H1 (cell line): Measurements from ENCODE around the gene ZDHHC23. TPM values are rescaled to one million over a fixed set of nuclear protein-coding genes. Genes with fewer than 3 reads are reported as not detected.

ENCODE experiments used
- CTCF ChIA-PET: fragments of 300-600 bp; sonication (Branson Sonifier 250); formaldehyde crosslinking; loops from one replicate; lab custom pipeline; 2021; ENCODE audit not compliant: partially characterized antibody; lab: Charles Lee
- POLR2A ChIA-PET: fragments of 300-600 bp; sonication (Branson Sonifier 250); formaldehyde crosslinking; loops from one replicate; lab custom pipeline; 2021; ENCODE audit warnings: inconsistent platforms; ENCODE audit not compliant: partially characterized antibody; lab: Charles Lee
- DNase-seq, 2 experiments: peaks; one replicate each; pipeline versions ENCODE4 v3.0.0 to v3.0.0-alpha.2; 2010 to 2022; ENCODE audit warnings: low spot score in 2 of 2, low read depth in 1 of 2, mixed read lengths in 1 of 2
- FAIRE-seq: peaks from 2 replicates; lab custom pipeline; 2011; peaks lifted over from hg19 to GRCh38; lab: Jason Lieb, UNC
- H2AFZ ChIP-seq: 2 replicates; pipeline ENCODE4 v1.8.1; 2012; ENCODE audit warnings: low read length, inconsistent platforms
- H2AK5ac ChIP-seq: 2 replicates; pipeline ENCODE4 v1.6.1; 2013; ENCODE audit warnings: low read depth, low read length
- H2BK120ac ChIP-seq: replicated peaks from 2 replicates; pipeline ENCODE3; 2013; ENCODE audit warnings: low read depth, low read length, inconsistent platforms
- H2BK12ac ChIP-seq: 2 replicates; pipeline ENCODE4 v1.6.1; 2013; ENCODE audit warnings: low read depth, low read length
- H2BK15ac ChIP-seq: 2 replicates; pipeline ENCODE4 v1.6.1; 2013; ENCODE audit warnings: low read length
- H2BK20ac ChIP-seq: 2 replicates; pipeline ENCODE4 v1.6.1; 2013; ENCODE audit warnings: low read length
- H2BK5ac ChIP-seq: 2 replicates; pipeline ENCODE4 v1.6.1; 2013; ENCODE audit warnings: low read depth, low read length
- H3K14ac ChIP-seq: 2 replicates; pipeline ENCODE4 v1.6.1; 2013; ENCODE audit warnings: inconsistent platforms; ENCODE audit not compliant: insufficient read length
- H3K18ac ChIP-seq: 2 replicates; pipeline ENCODE4 v1.6.1; 2013; ENCODE audit warnings: low read length; ENCODE audit errors: extremely low read depth
- H3K23ac ChIP-seq: 2 replicates; pipeline ENCODE4 v1.6.1; 2013; ENCODE audit warnings: inconsistent platforms; ENCODE audit not compliant: insufficient read length
- H3K23me2 ChIP-seq: 2 replicates; pipeline ENCODE4 v1.6.1; 2013; ENCODE audit warnings: low read depth, low read length
- H3K27ac ChIP-seq: 2 replicates; pipeline ENCODE4 v1.6.1; 2011; ENCODE audit warnings: low read depth, low read length, inconsistent platforms
- H3K27me3 ChIP-seq, 4 experiments: replicated peaks in 1 of 4; 1 replicate in 1 of 4; 2 replicates in 3 of 4; pipeline versions ENCODE4 v1.6.1 to v1.8.1; 2011 to 2013; ENCODE audit warnings: low read length in 3 of 4, mild to moderate bottlenecking in 3 of 4, inconsistent platforms in 2 of 4, mixed read lengths in 2 of 4, moderate library complexity in 1 of 4; ENCODE audit not compliant: control insufficient read depth in 3 of 4, insufficient read depth in 3 of 4; ENCODE audit errors: extremely low read depth in 1 of 4
- H3K36me3 ChIP-seq, 4 experiments: 2 replicates each; pipeline versions ENCODE4 v1.6.1 to v1.8.1; 2011 to 2013; ENCODE audit warnings: mild to moderate bottlenecking in 4 of 4, low read length in 3 of 4, moderate library complexity in 2 of 4, control low read depth in 1 of 4, inconsistent platforms in 1 of 4; ENCODE audit not compliant: insufficient read depth in 4 of 4, control insufficient read depth in 2 of 4
- H3K4ac ChIP-seq: replicated peaks from 2 replicates; pipeline ENCODE3; 2013; ENCODE audit warnings: low read length, low read depth, mixed read lengths, inconsistent platforms; ENCODE audit not compliant: insufficient read length
- H3K4me1 ChIP-seq, 4 experiments: replicated peaks in 1 of 4; 1 replicate in 1 of 4; 2 replicates in 3 of 4; pipeline versions ENCODE4 v1.6.1 to v1.8.1; 2011 to 2013; ENCODE audit warnings: low read length in 3 of 4, inconsistent platforms in 2 of 4, mixed read lengths in 1 of 4; ENCODE audit not compliant: insufficient read depth in 4 of 4, control insufficient read depth in 3 of 4
- H3K4me2 ChIP-seq, 2 experiments: 2 replicates each; pipeline versions ENCODE4 v1.6.1 to v1.8.1; 2011 to 2013; ENCODE audit warnings: low read depth in 2 of 2, low read length in 2 of 2, control low read depth in 1 of 2, inconsistent platforms in 1 of 2, mild to moderate bottlenecking in 1 of 2; ENCODE audit not compliant: insufficient read depth in 1 of 2
- H3K4me3 ChIP-seq, 4 experiments: fragments of 200-600, 300-600 bp in 1 of 4; sonication (generic), shearing (Covaris generic), sonication (Bioruptor Twin) in 1 of 4; 2 replicates each; pipeline versions ENCODE4 v1.5.1 to v1.8.1; 2011 to 2016; ENCODE audit warnings: low read length in 4 of 4, low read depth in 3 of 4, control low read depth in 2 of 4, inconsistent platforms in 2 of 4, mild to moderate bottlenecking in 2 of 4, mixed read lengths in 1 of 4, moderate library complexity in 1 of 4; ENCODE audit not compliant: insufficient read depth in 2 of 4; ENCODE audit errors: extremely low read depth in 1 of 4
- H3K56ac ChIP-seq: replicated peaks from 2 replicates; pipeline ENCODE3; 2013; ENCODE audit warnings: low read depth, mild to moderate bottlenecking, mixed read lengths, low read length, inconsistent platforms; ENCODE audit not compliant: insufficient read length
- H3K79me1 ChIP-seq: 2 replicates; pipeline ENCODE4 v1.6.1; 2013; ENCODE audit warnings: low read depth, low read length, control low read depth
- H3K79me2 ChIP-seq, 2 experiments: 2 replicates each; pipeline versions ENCODE4 v1.6.1 to v1.8.1; 2012 to 2013; ENCODE audit warnings: low read length in 2 of 2, mild to moderate bottlenecking in 2 of 2, inconsistent platforms in 1 of 2; ENCODE audit not compliant: insufficient read depth in 2 of 2, control insufficient read depth in 1 of 2
- H3K9ac ChIP-seq, 4 experiments: replicated peaks in 1 of 4; 1 replicate in 1 of 4; 2 replicates in 3 of 4; pipeline versions ENCODE4 v1.6.1 to v1.8.1; 2011 to 2013; ENCODE audit warnings: low read depth in 3 of 4, low read length in 3 of 4, control low read depth in 2 of 4, mild to moderate bottlenecking in 2 of 4, moderate library complexity in 2 of 4, inconsistent platforms in 1 of 4; ENCODE audit errors: extremely low read depth in 1 of 4
- H3K9me3 ChIP-seq, 2 experiments: 2 replicates each; pipeline versions ENCODE4 v1.6.1 to v1.8.1; 2012 to 2013; ENCODE audit warnings: mild to moderate bottlenecking in 2 of 2, moderate library complexity in 2 of 2, control low read depth in 1 of 2, inconsistent platforms in 1 of 2, low read depth in 1 of 2, low read length in 1 of 2, mixed read lengths in 1 of 2; ENCODE audit not compliant: insufficient read depth in 2 of 2
- H4K20me1 ChIP-seq, 2 experiments: replicated peaks in 1 of 2; 2 replicates each; pipeline versions ENCODE3 to v1.8.1; 2011 to 2013; ENCODE audit warnings: inconsistent platforms in 2 of 2, low read length in 2 of 2, mild to moderate bottlenecking in 1 of 2; ENCODE audit not compliant: insufficient read depth in 2 of 2, control insufficient read depth in 1 of 2
- H4K5ac ChIP-seq: 2 replicates; pipeline ENCODE4 v1.6.1; 2013; ENCODE audit warnings: low read length, low read depth, mixed read lengths, inconsistent platforms; ENCODE audit not compliant: insufficient read length
- H4K8ac ChIP-seq: 2 replicates; pipeline ENCODE4 v1.8.0; 2013; ENCODE audit warnings: mild to moderate bottlenecking, moderate library complexity, low read length, inconsistent platforms; ENCODE audit not compliant: insufficient read depth; ENCODE audit errors: extremely low read depth
- H4K91ac ChIP-seq: replicated peaks from 2 replicates; pipeline ENCODE3; 2013; ENCODE audit warnings: low read length, mixed read lengths, inconsistent platforms; ENCODE audit not compliant: insufficient read length
- NRF1 ChIP-seq: IDR thresholded peaks from 2 replicates; pipeline ENCODE4 v1.6.1; 2011; ENCODE audit warnings: mild to moderate bottlenecking, low read depth, low read length, improper control_type of control experiment
- WGBS, 2 experiments: shearing (Covaris generic) in 1 of 2; methylation state at CpG; one replicate each; pipeline versions ENCODE4 v1.1.6 to v1.1.7; 2013 to 2015; ENCODE audit warnings: low lambda C conversion rate in 2 of 2, mixed read lengths in 2 of 2, inconsistent platforms in 1 of 2, low coverage in 1 of 2, missing lambda C conversion rate in 1 of 2; ENCODE audit not compliant: insufficient replicate concordance in 2 of 2, insufficient coverage in 1 of 2, insufficient read length in 1 of 2; ENCODE audit errors: extremely low coverage in 1 of 2, missing lambda C conversion rate in 1 of 2; 5-methylcytosine and 5-hydroxymethylcytosine counted together
- polyA plus RNA-seq, 7 experiments: library from polyadenylated mRNA; depleted of rRNA in 3 of 7; stranded (reverse) in 5 of 7; unstranded in 2 of 7; fragments of >200 nt in 5 of 7; fragments of 200-250 nt in 2 of 7; gene quantifications; 1 replicate in 5 of 7; 2 replicates in 1 of 7; 4 replicates in 1 of 7; pipeline versions ENCODE4 v1.2.1 to v1.2.3, GENCODE V29; 2011 to 2013; ENCODE audit warnings: missing spikeins in 2 of 7, mixed read lengths in 2 of 7
- total RNA-seq: library from RNA; stranded (reverse); fragmentation: NEBNext Ultra II Directional; extraction: Animal tissue kit (Norgen Biotek cat#: 25700); gene quantifications from 2 replicates; pipeline ENCODE4 v1.2.1, GENCODE V29; 2021

ZDHHC23 gene
- total and polyA plus RNA-seq, 2 of the 8 experiments (the other 6 are each of a cell fraction or from before 2014, with no cell fraction given): 6.2 to 15.7 TPM

DNA sequence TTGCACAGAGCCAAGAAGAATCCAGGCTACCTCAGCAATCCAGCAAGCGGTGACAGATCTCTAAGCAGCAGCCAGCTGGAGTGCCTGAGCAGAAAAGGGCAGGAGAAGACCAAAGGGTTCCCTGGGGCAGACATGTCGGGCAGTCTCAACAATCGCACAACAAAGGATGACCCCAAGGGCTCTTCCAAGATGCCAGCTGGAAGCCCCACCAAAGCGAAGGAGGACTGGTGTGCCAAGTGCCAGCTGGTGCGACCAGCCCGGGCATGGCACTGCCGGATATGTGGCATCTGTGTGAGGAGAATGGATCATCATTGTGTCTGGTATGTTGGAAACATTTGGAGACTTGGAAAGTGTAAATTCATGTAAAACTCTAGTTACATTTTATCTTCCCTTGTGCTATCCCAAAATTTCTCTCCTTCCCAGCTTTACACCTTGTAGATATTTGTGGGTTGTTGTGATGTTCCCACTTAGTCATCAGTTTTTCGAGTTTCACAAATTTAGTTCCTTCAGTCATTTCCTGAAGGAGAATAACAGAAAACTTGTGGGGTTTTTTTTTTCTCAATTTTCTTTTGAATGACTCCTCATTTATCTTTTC, 6.4 kb downstream of the ZDHHC23 start:
- Histone ChIP-seq H3K4me3 (no peak overlapping the region), H3K36me3 (peaks cover 3 to 15% (median 7%) of the 10 kb centered on the region in 4 experiments; a peak in 4 of 8 replicates), H2BK120ac (no peak overlapping the region), H3K18ac (no peak overlapping the region), H2AK5ac (no peak overlapping the region), H3K14ac (no peak overlapping the region), H4K5ac (no peak overlapping the region), H3K27me3 (0 out of 7 replicates have a peak, but pooled peaks cover 0 to 2% (median under 1%) of the 10 kb centered on the region in 4 experiments), H2BK12ac (no peak overlapping the region), H3K79me2 (no peaks in the 10 kb centered on the region), H2AFZ (no peak overlapping the region), H2BK5ac (no peak overlapping the region), H3K4me1 (no peaks in the 10 kb centered on the region; a peak in 1 of 7 replicates), H3K79me1 (no peaks in the 10 kb centered on the region), H3K23ac (no peak overlapping the region), H4K91ac (no peak overlapping the region), H3K27ac (no peak overlapping the region), H3K9me3 (no peaks in the 10 kb centered on the region), H3K4ac (no peak overlapping the region), H3K9ac (no peak overlapping the region), H4K20me1 (no peaks in the 10 kb centered on the region), H4K8ac (no peak overlapping the region), H2BK20ac (no peak overlapping the region), H3K23me2 (no peaks in the 10 kb centered on the region), H2BK15ac (no peak overlapping the region), H3K4me2 (no peak overlapping the region), H3K56ac (no peak overlapping the region)
- ChIA-PET CTCF (no interaction called here), POLR2A (interaction anchor here (1.0 kb wide), 1 partner anchor 8 kb away, joined by 4 read pairs; no protein-coding TSS in a partner anchor)
- 97% methylated on average over 8 of the region's 8 CpGs; no CpG with 5 or more reads in 1 of the 2 experiments for WGBS, 2 experiments
- no peak for FAIRE-seq
- TF ChIP-seq NRF1: no peak
- DNase-seq: no peak
